Fibroblast of lung (primary cell): ENCODE data around the gene KCNK4. TPM values are rescaled to one million over a fixed set of nuclear protein-coding genes. Genes with fewer than 3 reads are reported as not detected.

ENCODE experiments used
- DNase-seq, 2 donors: peaks; one replicate each; pipeline versions ENCODE4 v3.0.0 to v3.0.0-alpha.2; 2010; ENCODE audit warnings: low read depth in 2 of 2
- H2AFZ ChIP-seq: 2 replicates; pipeline ENCODE4 v1.5.1; 2012; ENCODE audit warnings: low read length, control low read depth, inconsistent platforms
- H3K27ac ChIP-seq: 2 replicates; pipeline ENCODE4 v1.5.1; 2011; ENCODE audit warnings: low read length, control low read depth; ENCODE audit not compliant: insufficient read depth
- H3K27me3 ChIP-seq: 2 replicates; pipeline ENCODE4 v1.5.1; 2011; ENCODE audit warnings: mild to moderate bottlenecking, low read length; ENCODE audit not compliant: control insufficient read depth, insufficient read depth
- H3K36me3 ChIP-seq: 2 replicates; pipeline ENCODE4 v1.5.1; 2011; ENCODE audit warnings: low read length; ENCODE audit not compliant: control insufficient read depth, insufficient read depth
- H3K4me1 ChIP-seq: 2 replicates; pipeline ENCODE4 v1.5.1; 2011; ENCODE audit warnings: low read length; ENCODE audit not compliant: control insufficient read depth, insufficient read depth; ENCODE audit errors: extremely low read depth
- H3K4me2 ChIP-seq: 2 replicates; pipeline ENCODE4 v1.5.1; 2011; ENCODE audit warnings: low read length, control low read depth; ENCODE audit not compliant: insufficient read depth; ENCODE audit errors: extremely low read depth
- H3K4me3 ChIP-seq, 4 experiments: fragments of 200-600 bp in 1 of 4; sonication (generic) in 1 of 4; replicated peaks in 1 of 4; 2 replicates each; pipeline ENCODE4 v1.5.1; 2011 to 2016; ENCODE audit warnings: low read length in 4 of 4, low read depth in 3 of 4, mild to moderate bottlenecking in 3 of 4, control low read depth in 2 of 4, inconsistent platforms in 1 of 4, mixed read lengths in 1 of 4; ENCODE audit not compliant: insufficient read depth in 1 of 4; ENCODE audit errors: control extremely low read depth in 1 of 4
- H3K79me2 ChIP-seq: 2 replicates; pipeline ENCODE4 v1.5.1; 2012; ENCODE audit warnings: mild to moderate bottlenecking, low read length, inconsistent platforms; ENCODE audit not compliant: control insufficient read depth, insufficient read depth
- H3K9ac ChIP-seq: 2 replicates; pipeline ENCODE4 v1.5.1; 2011; ENCODE audit warnings: mild to moderate bottlenecking, low read length, control low read depth; ENCODE audit not compliant: insufficient read depth
- H3K9me3 ChIP-seq: 2 replicates; pipeline ENCODE4 v1.5.1; 2012; ENCODE audit warnings: low read depth, low read length; ENCODE audit not compliant: control insufficient read depth, insufficient read depth
- H4K20me1 ChIP-seq: 2 replicates; pipeline ENCODE4 v1.5.1; 2011; ENCODE audit warnings: low read length; ENCODE audit not compliant: control insufficient read depth, insufficient read depth; ENCODE audit errors: extremely low read depth
- EZH2 ChIP-seq: IDR thresholded peaks from 2 replicates; pipeline ENCODE4 v1.5.1; 2012; ENCODE audit warnings: low read length, control low read depth, mild to moderate bottlenecking; ENCODE audit errors: missing control alignments
- polyA plus RNA-seq, 2 donors: library from polyadenylated mRNA; depleted of rRNA in 1 of 2; stranded (reverse) in 1 of 2; unstranded in 1 of 2; fragments of >200 nt; gene quantifications; 2 replicates each; pipeline ENCODE4 v1.2.1, GENCODE V29; 2011 to 2012; ENCODE audit warnings: missing spikeins in 1 of 2
- total RNA-seq: library from RNA; depleted of rRNA; stranded (reverse); fragments of >200 nt; gene quantifications from 2 replicates; pipeline ENCODE4 v1.2.1, GENCODE V29; 2014
- TF ChIP-seq, protein P1 (sequence below), 2 donors: IDR thresholded peaks in 1 of 2; conservative IDR thresholded peaks in 1 of 2; 1 replicate in 1 of 2; 2 replicates in 1 of 2; pipeline ENCODE4 v1.5.1; 2011 to 2012; ENCODE audit warnings: low read length in 2 of 2, control low read depth in 1 of 2, inconsistent platforms in 1 of 2, low read depth in 1 of 2, mild to moderate bottlenecking in 1 of 2

The KCNK4 gene
- total and polyA plus RNA-seq, 2 donors (not counting 1 experiment from before 2014, with no cell fraction given), result not detected

DNA sequence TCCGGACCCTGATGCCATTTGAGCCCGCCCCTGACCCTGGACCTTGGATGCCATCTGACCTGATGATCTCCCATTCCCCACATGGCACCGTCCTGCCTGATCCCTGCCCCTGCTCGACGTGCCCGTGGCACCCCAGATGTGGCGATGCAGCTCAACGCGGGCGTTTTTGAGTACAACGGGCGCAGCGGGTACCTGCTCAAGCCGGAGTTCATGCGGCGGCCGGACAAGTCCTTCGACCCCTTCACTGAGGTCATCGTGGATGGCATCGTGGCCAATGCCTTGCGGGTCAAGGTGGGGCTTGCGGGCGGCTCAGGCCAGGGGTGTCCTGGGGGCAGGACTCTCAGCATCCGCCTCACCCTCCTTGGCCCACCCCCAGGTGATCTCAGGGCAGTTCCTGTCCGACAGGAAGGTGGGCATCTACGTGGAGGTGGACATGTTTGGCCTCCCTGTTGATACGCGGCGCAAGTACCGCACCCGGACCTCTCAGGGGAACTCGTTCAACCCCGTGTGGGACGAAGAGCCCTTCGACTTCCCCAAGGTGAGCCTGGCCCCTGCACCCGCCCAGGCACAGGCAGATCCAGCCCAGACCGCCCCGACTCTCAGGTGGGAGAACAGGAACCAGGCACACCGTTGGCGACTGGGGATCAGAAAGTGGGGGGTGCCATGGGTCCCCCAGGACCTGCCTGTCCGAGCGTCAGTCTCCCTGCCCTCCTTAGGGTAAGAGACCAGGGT is 28.7 kb upstream of the KCNK4 start:
- H2AFZ ChIP-seq, result no peak overlapping the region
- H3K4me3 ChIP-seq, result no peak overlapping the region
- H4K20me1 ChIP-seq, result no peaks in the 10 kb centered on the region
- no peak overlapping the region for H3K27ac ChIP-seq
- H3K79me2 ChIP-seq, result no peaks in the 10 kb centered on the region
- H3K27me3 ChIP-seq, result no peaks in the 10 kb centered on the region
- no peak for TF ChIP-seq EZH2
- TF ChIP-seq, protein P1, sequence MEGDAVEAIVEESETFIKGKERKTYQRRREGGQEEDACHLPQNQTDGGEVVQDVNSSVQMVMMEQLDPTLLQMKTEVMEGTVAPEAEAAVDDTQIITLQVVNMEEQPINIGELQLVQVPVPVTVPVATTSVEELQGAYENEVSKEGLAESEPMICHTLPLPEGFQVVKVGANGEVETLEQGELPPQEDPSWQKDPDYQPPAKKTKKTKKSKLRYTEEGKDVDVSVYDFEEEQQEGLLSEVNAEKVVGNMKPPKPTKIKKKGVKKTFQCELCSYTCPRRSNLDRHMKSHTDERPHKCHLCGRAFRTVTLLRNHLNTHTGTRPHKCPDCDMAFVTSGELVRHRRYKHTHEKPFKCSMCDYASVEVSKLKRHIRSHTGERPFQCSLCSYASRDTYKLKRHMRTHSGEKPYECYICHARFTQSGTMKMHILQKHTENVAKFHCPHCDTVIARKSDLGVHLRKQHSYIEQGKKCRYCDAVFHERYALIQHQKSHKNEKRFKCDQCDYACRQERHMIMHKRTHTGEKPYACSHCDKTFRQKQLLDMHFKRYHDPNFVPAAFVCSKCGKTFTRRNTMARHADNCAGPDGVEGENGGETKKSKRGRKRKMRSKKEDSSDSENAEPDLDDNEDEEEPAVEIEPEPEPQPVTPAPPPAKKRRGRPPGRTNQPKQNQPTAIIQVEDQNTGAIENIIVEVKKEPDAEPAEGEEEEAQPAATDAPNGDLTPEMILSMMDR (conservative IDR thresholded peaks at IDR 0.05 in 1 of 2, IDR thresholded peaks at IDR 0.05 in 1 of 2; ENCODE audit: low read depth in 1 of 2, low read length in 2 of 2), result no peak
- H3K9me3 ChIP-seq, result no peaks in the 10 kb centered on the region
- no peak overlapping the region for H3K9ac ChIP-seq
- peaks cover 5% of the 10 kb centered on the region for H3K4me1 ChIP-seq
- DNase-seq, result no peak
- peaks cover 52% of the 10 kb centered on the region for H3K36me3 ChIP-seq
- H3K4me2 ChIP-seq, result no peak overlapping the region

DNA sequence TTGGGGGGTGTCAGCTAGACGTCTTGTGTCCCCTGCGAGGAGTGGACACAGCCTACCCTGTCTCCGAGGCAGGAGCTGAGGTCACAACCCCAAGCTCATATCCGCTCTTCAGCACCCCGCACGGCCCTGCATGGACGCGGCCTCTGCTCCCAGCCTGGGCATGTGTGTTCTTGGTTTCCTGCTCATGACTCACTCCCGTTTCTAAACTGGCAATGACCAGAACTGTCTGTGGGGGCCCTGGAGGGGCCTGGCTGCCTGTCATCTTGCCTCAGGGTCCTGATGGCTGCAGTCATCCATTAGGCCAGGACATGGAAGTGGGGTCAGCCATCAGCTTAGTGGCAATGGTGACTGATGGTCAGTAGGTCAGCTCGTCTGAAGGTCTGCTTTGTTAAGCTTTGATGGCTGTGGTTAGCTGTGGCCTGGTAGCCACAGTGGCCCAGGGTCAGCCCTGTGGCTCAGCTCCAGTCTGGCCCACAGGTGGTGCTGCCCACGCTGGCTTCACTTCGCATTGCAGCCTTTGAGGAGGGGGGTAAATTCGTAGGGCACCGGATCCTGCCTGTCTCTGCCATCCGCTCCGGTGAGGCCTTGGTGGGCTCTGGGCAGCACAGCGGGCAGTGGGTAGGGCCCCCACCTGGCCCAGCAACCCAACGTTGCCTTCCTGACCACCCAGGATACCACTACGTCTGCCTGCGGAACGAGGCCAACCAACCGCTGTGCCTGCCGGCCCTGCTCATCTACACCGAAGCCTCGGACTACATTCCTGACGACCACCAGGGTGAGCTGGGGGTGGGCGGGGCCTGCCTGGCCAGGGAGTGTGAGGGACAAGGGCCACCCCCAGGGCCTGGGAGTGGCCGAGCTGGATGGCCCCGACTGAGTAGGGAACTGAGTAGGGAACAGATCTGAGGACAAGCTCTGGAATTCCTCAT is 27.8 kb upstream of the KCNK4 start:
- H3K79me2 ChIP-seq, result no peaks in the 10 kb centered on the region
- H3K9me3 ChIP-seq, result no peaks in the 10 kb centered on the region
- no peak overlapping the region for H3K4me2 ChIP-seq
- TF ChIP-seq, protein P1 (conservative IDR thresholded peaks at IDR 0.05 in 1 of 2, IDR thresholded peaks at IDR 0.05 in 1 of 2; ENCODE audit: low read depth in 1 of 2, low read length in 2 of 2), result no peak
- no peak for TF ChIP-seq EZH2
- no peak overlapping the region for H3K27ac ChIP-seq
- peak; percentile 56 to 70 for DNase-seq
- peaks cover 51% of the 10 kb centered on the region for H3K36me3 ChIP-seq
- no peak overlapping the region for H3K9ac ChIP-seq
- H3K27me3 ChIP-seq, result no peaks in the 10 kb centered on the region
- no peak overlapping the region for H2AFZ ChIP-seq
- no peak overlapping the region for H3K4me3 ChIP-seq
- H3K4me1 ChIP-seq, result peaks cover 9% of the 10 kb centered on the region
- no peaks in the 10 kb centered on the region for H4K20me1 ChIP-seq

DNA sequence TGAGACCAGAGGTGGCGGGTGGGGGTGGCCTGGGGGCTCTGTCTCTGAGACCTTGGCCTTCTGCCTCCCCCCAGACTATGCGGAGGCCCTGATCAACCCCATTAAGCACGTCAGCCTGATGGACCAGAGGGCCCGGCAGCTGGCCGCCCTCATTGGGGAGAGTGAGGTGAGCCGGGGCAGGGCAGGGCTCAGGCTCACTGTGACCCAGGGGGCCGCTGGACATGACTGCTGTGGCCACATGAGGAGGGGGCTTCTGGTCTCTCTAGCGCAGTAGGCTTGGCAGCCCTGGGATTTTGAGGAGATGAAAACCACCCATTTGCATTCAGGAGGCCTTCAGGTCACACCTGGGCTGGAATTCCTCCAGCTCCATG is 27.2 kb upstream of the KCNK4 start:
- Histone ChIP-seq H2AFZ (no peak overlapping the region), H3K9ac (no peak overlapping the region), H3K79me2 (no peaks in the 10 kb centered on the region), H3K4me2 (no peak overlapping the region), H3K27me3 (no peaks in the 10 kb centered on the region), H3K27ac (no peak overlapping the region), H3K9me3 (no peaks in the 10 kb centered on the region), H3K4me1 (peaks cover 16% of the 10 kb centered on the region), H3K36me3 (peaks cover 44% of the 10 kb centered on the region), H4K20me1 (no peaks in the 10 kb centered on the region), H3K4me3 (no peak overlapping the region)
- no peak for DNase-seq
- no peak for TF ChIP-seq EZH2
- TF ChIP-seq, protein P1 (conservative IDR thresholded peaks at IDR 0.05 in 1 of 2, IDR thresholded peaks at IDR 0.05 in 1 of 2; ENCODE audit: low read depth in 1 of 2, low read length in 2 of 2), result no peak
